Upper lobe of left lung (tissue), 4 donors: ENCODE results near the gene TM7SF3.

Source experiments
- EP300 ChIP-seq, 4 donors: sonication (generic); formaldehyde crosslinking; IDR thresholded peaks; one replicate each; pipeline ENCODE4 v1.5.1; 2017; ENCODE audit warnings: antibody characterized with exemption in 4 of 4, control low read depth in 2 of 4
- POLR2A ChIP-seq, 4 donors: fragments of 450-650 bp; IDR thresholded peaks; one replicate each; pipeline ENCODE4 v1.5.1; 2016 to 2017; ENCODE audit warnings: antibody characterized with exemption in 4 of 4, mild to moderate bottlenecking in 2 of 4
- TF ChIP-seq, protein P1 (sequence below), 6 experiments: fragments of 450-650 bp in 4 of 6; fragments of 200-600 bp in 2 of 6; sonication (generic) in 2 of 6; IDR thresholded peaks; one replicate each; pipeline ENCODE4 v1.5.1; 2016 to 2019; ENCODE audit warnings: antibody characterized with exemption in 6 of 6

DNA sequence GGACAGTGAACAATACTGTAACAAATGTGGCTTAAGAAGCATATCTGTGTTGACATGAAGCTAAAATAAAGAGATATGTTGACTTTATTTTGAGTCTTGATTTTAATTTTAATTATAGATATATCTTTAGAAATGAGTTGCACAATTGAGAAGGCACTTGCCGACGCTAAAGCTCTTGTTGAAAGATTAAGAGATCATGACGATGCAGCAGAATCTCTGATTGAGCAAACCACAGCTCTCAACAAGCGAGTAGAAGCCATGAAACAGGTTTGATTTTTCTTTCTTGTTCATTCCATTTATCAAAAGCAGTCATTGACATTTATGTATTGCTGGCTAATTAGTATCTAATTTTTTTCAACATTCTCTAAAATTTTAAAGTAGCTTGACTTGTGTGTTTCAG, 60.2 kb downstream of the TM7SF3 start:
- no peak for TF ChIP-seq EP300 (IDR thresholded peaks at IDR 0.05)
- TF ChIP-seq POLR2A (IDR thresholded peaks at IDR 0.05) = no peak
- TF ChIP-seq, protein P1, sequence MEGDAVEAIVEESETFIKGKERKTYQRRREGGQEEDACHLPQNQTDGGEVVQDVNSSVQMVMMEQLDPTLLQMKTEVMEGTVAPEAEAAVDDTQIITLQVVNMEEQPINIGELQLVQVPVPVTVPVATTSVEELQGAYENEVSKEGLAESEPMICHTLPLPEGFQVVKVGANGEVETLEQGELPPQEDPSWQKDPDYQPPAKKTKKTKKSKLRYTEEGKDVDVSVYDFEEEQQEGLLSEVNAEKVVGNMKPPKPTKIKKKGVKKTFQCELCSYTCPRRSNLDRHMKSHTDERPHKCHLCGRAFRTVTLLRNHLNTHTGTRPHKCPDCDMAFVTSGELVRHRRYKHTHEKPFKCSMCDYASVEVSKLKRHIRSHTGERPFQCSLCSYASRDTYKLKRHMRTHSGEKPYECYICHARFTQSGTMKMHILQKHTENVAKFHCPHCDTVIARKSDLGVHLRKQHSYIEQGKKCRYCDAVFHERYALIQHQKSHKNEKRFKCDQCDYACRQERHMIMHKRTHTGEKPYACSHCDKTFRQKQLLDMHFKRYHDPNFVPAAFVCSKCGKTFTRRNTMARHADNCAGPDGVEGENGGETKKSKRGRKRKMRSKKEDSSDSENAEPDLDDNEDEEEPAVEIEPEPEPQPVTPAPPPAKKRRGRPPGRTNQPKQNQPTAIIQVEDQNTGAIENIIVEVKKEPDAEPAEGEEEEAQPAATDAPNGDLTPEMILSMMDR (IDR thresholded peaks at IDR 0.05) = no peak
